Esophagus muscularis mucosa (tissue), 4 donors: ENCODE results near the gene SMKR1. TPM values are rescaled to one million over a fixed set of nuclear protein-coding genes. Genes with fewer than 3 reads are reported as not detected.

Source experiments
- DNase-seq: peaks from one replicate; pipeline ENCODE4 v3.0.0-alpha.2; 2017; ENCODE audit errors: extremely low spot score
- H3K27ac ChIP-seq, 4 donors: fragments of 200-600 bp; sonication (generic); replicated peaks in 1 of 4; 1 replicate in 3 of 4; 2 replicates in 1 of 4; pipeline ENCODE4 v1.5.1; 2016 to 2019; ENCODE audit warnings: mild to moderate bottlenecking in 1 of 4
- H3K27me3 ChIP-seq, 4 donors: fragments of 200-600 bp; sonication (generic); one replicate each; pipeline versions ENCODE4 v1.5.1 to v1.6.0; 2016 to 2019
- H3K36me3 ChIP-seq, 4 donors: fragments of 200-600 bp; sonication (generic); one replicate each; pipeline ENCODE4 v1.5.1; 2016 to 2019
- H3K4me1 ChIP-seq, 4 donors: fragments of 200-600 bp; sonication (generic); one replicate each; pipeline ENCODE4 v1.5.1; 2016 to 2019
- H3K4me3 ChIP-seq, 4 donors: fragments of 200-600 bp; sonication (generic); 1 replicate in 2 of 4; 2 replicates in 2 of 4; pipeline ENCODE4 v1.5.1; 2016 to 2019; ENCODE audit warnings: mild to moderate bottlenecking in 4 of 4, moderate library complexity in 1 of 4
- H3K9me3 ChIP-seq, 4 donors: fragments of 200-600 bp; sonication (generic); 1 replicate in 3 of 4; 2 replicates in 1 of 4; pipeline ENCODE4 v1.5.1; 2016 to 2019
- CTCF ChIP-seq, 3 experiments: fragments of 200-600 bp in 2 of 3; fragments of 450-650 bp in 1 of 3; sonication (generic) in 2 of 3; IDR thresholded peaks; one replicate each; pipeline ENCODE4 v1.5.1; 2017 to 2019; ENCODE audit warnings: antibody characterized with exemption in 3 of 3, mild to moderate bottlenecking in 2 of 3, moderate library complexity in 1 of 3
- EP300 ChIP-seq: sonication (generic); formaldehyde crosslinking; IDR thresholded peaks from one replicate; pipeline ENCODE4 v1.6.1; 2017; ENCODE audit warnings: antibody characterized with exemption
- POLR2A ChIP-seq: fragments of 450-650 bp; IDR thresholded peaks from one replicate; pipeline ENCODE4 v1.6.1; 2017; ENCODE audit warnings: antibody characterized with exemption, moderate library complexity, mild to moderate bottlenecking, low read depth
- POLR2AphosphoS5 ChIP-seq, 2 donors: sonication (generic); formaldehyde crosslinking; IDR thresholded peaks; one replicate each; pipeline ENCODE4 v1.6.1; 2017; ENCODE audit warnings: antibody characterized with exemption in 2 of 2
- whole genome bisulfite sequencing: methylation state at CpG from one replicate; pipeline ENCODE4 v1.1.5; 2018; 5-methylcytosine and 5-hydroxymethylcytosine counted together
- intact Hi-C: fragments of 100-400 bp; cut with DNase I; formaldehyde crosslinking; loops from one replicate; pipeline ENCODE4 v1.15.1; 2023
- total RNA-seq, 4 donors: library from RNA; depleted of rRNA; stranded (reverse); fragments of >200 nt; gene quantifications; one replicate each; pipeline versions ENCODE4 v1.1.0 to v1.2.1, GENCODE V29; 2016

Gene SMKR1
- total RNA-seq, 4 donors from 2014 or later = 0.33 TPM; not detected in 3

- H3K27me3 ChIP-seq = peaks cover 0 to 26% (median 0%) of the 10 kb centered on the region in 4 donors
- no peak overlapping the region for H3K27ac ChIP-seq
- 76% methylated on average over 13 of the region's 13 CpGs for WGBS
- DNase-seq = no peak
- no peaks in the 10 kb centered on the region for H3K9me3 ChIP-seq
- no peak overlapping the region for H3K4me3 ChIP-seq
- intact Hi-C loops = no loop called here
- H3K36me3 ChIP-seq = no peaks in the 10 kb centered on the region
- TF ChIP-seq EP300 (no peak), POLR2AphosphoS5 (IDR thresholded peaks at IDR 0.05) (no peak), CTCF (IDR thresholded peaks at IDR 0.05) (no peak), POLR2A (no peak)
- H3K4me1 ChIP-seq = peaks cover 0 to 6% (median 2%) of the 10 kb centered on the region in 4 donors
Measured at GRCh38 chr7:129550693-129551360, 48.5 kb downstream of the SMKR1 start.

- intact Hi-C loops = no loop called here
- Histone ChIP-seq H3K9me3 (no peaks in the 10 kb centered on the region), H3K36me3 (no peaks in the 10 kb centered on the region), H3K27me3 (peaks cover 0 to 26% (median 0%) of the 10 kb centered on the region in 4 donors), H3K4me3 (no peak overlapping the region), H3K27ac (no peak overlapping the region), H3K4me1 (peaks cover 0 to 6% (median 2%) of the 10 kb centered on the region in 4 donors)
- DNase-seq = no peak
- 11% methylated on average over 12 of the region's 13 CpGs for WGBS
- TF ChIP-seq POLR2AphosphoS5 (IDR thresholded peaks at IDR 0.05) (no peak), POLR2A (no peak), EP300 (no peak), CTCF (IDR thresholded peaks at IDR 0.05) (no peak)
Measured at GRCh38 chr7:129553899-129554461, 51.6 kb downstream of the SMKR1 start.

GRCh38 chr7:129556607-129557133 lies 54.3 kb downstream of the SMKR1 start:
- no peak overlapping the region for H3K27ac ChIP-seq
- 39% methylated on average over 7 of the region's 8 CpGs for WGBS
- no peaks in the 10 kb centered on the region for H3K9me3 ChIP-seq
- peaks cover 0 to 6% (median 2%) of the 10 kb centered on the region in 4 donors for H3K4me1 ChIP-seq
- intact Hi-C loops = no loop called here
- no peak for TF ChIP-seq CTCF (IDR thresholded peaks at IDR 0.05)
- TF ChIP-seq EP300 = no peak
- no peak overlapping the region for H3K4me3 ChIP-seq
- H3K36me3 ChIP-seq = no peaks in the 10 kb centered on the region
- H3K27me3 ChIP-seq = peaks cover 0 to 33% (median 0%) of the 10 kb centered on the region in 4 donors
- no peak for DNase-seq

GRCh38 chr7:129557686-129558481 lies 55.6 kb downstream of the SMKR1 start:
- peaks cover 0 to 30% (median 0%) of the 10 kb centered on the region in 4 donors for H3K27me3 ChIP-seq
- peaks cover 0 to 6% (median 2%) of the 10 kb centered on the region in 4 donors for H3K4me1 ChIP-seq
- H3K9me3 ChIP-seq = no peaks in the 10 kb centered on the region
- no peak overlapping the region for H3K27ac ChIP-seq
- intact Hi-C loops = no loop called here
- 53% methylated on average over 11 of the region's 11 CpGs for WGBS
- DNase-seq = no peak
- TF ChIP-seq CTCF (IDR thresholded peaks at IDR 0.05) (no peak), POLR2AphosphoS5 (IDR thresholded peaks at IDR 0.05) (no peak)
- H3K4me3 ChIP-seq = no peak overlapping the region
- no peaks in the 10 kb centered on the region for H3K36me3 ChIP-seq
